Heart left ventricle (tissue), 16 donors: ENCODE results near the gene IL15RA. TPM values are rescaled to one million over a fixed set of nuclear protein-coding genes. Genes with fewer than 3 reads are reported as not detected.

Source experiments
- ATAC-seq, 4 donors: fragments of 200-7000 bp; cut with Tn5 transposase; one replicate each; pipeline ENCODE4 v1.9.1; 2020 to 2022; ENCODE audit warnings: moderate library complexity in 4 of 4, mild to moderate bottlenecking in 3 of 4, moderate number of reproducible peaks in 1 of 4
- DNase-seq, 5 donors: peaks; one replicate each; pipeline ENCODE4 v3.0.0-alpha.2; 2020
- H3K27ac ChIP-seq, 12 donors: fragments of 200-600 bp; sonication (generic) in 4 of 12; one replicate each; pipeline versions ENCODE4 v1.5.0 to v1.8.0; 2016 to 2022; ENCODE audit warnings: mild to moderate bottlenecking in 2 of 12
- H3K27me3 ChIP-seq, 9 donors: fragments of 200-600 bp; sonication (generic) in 2 of 9; one replicate each; pipeline versions ENCODE4 v1.5.1 to v1.8.0; 2016 to 2022; ENCODE audit warnings: mild to moderate bottlenecking in 3 of 9
- H3K36me3 ChIP-seq, 9 donors: fragments of 200-600 bp; sonication (generic) in 2 of 9; one replicate each; pipeline versions ENCODE4 v1.5.0 to v1.8.0; 2018 to 2022; ENCODE audit warnings: mild to moderate bottlenecking in 2 of 9
- H3K4me1 ChIP-seq, 12 donors: fragments of 200-600 bp; sonication (generic) in 4 of 12; one replicate each; pipeline versions ENCODE4 v1.5.0 to v1.8.0; 2016 to 2022; ENCODE audit warnings: mild to moderate bottlenecking in 3 of 12
- H3K4me3 ChIP-seq, 12 donors: fragments of 200-600 bp; sonication (generic) in 4 of 12; one replicate each; pipeline versions ENCODE4 v1.5.0 to v1.8.0; 2017 to 2022; ENCODE audit warnings: mild to moderate bottlenecking in 9 of 12, moderate library complexity in 4 of 12
- H3K9me3 ChIP-seq, 12 donors: fragments of 200-600 bp; sonication (generic) in 4 of 12; one replicate each; pipeline versions ENCODE4 v1.5.0 to v1.8.0; 2016 to 2022; ENCODE audit warnings: mild to moderate bottlenecking in 1 of 12
- CTCF ChIP-seq, 12 donors: fragments of 200-600 bp; sonication (generic) in 4 of 12; IDR thresholded peaks; one replicate each; pipeline versions ENCODE4 v1.5.0 to v1.8.0; 2018 to 2022; ENCODE audit warnings: antibody characterized with exemption in 12 of 12, mild to moderate bottlenecking in 5 of 12
- POLR2A ChIP-seq, 2 donors: fragments of 450-650 bp; IDR thresholded peaks; one replicate each; pipeline ENCODE4 v1.6.1; 2017; ENCODE audit warnings: antibody characterized with exemption in 2 of 2, mild to moderate bottlenecking in 2 of 2, moderate library complexity in 2 of 2
- WGBS, 4 donors: extraction: QIAGEN DNeasy Blood & Tissue Kit in 2 of 4; methylation state at CpG; one replicate each; pipeline versions ENCODE4 v1.1.5 to v1.1.7; 2013 to 2018; 5-methylcytosine and 5-hydroxymethylcytosine counted together
- intact Hi-C, 10 donors: fragments of 100-400 bp; cut with DNase I; formaldehyde crosslinking; loops; one replicate each; pipeline versions ENCODE4 v1.11.1 to v1.14.2; 2022
- polyA plus RNA-seq, 2 donors: library from polyadenylated mRNA; stranded (reverse); fragments of 200-250 nt; gene quantifications; one replicate each; pipeline ENCODE4 v1.2.3, GENCODE V29; 2013
- total RNA-seq, 9 donors: library from RNA; depleted of rRNA in 2 of 9; stranded (reverse); fragments of >200 nt in 2 of 9; fragmentation: NEBNext Ultra II Directional in 3 of 9; extraction: Animal tissue kit (Norgen Biotek cat#: 25700) in 3 of 9; gene quantifications; one replicate each; pipeline versions ENCODE4 v1.1.0 to v1.2.4, GENCODE V29; 2016 to 2023
- donor health status: ischemic (EF 13 %, LVEDD 7.1; RV severe dilation, severe dysfunction).
- donor health status: healthy with polysubstance abuse.
- donor health status: DM: no; HTN: yes; CAD: no.
- donor health status: DM: no; HTN: no; CAD: no.
- donor health status: ischemic (EF 25% LVEDD 6.9; RV normal size, moderate dysfunction).
- donor health status: ischemic (EF 25% LVEDD 5.7; RV mildly dilated, moderate dysfunction).
- donor health status: healthy.
- donor health status: DM: yes; HTN: yes; CAD: no.
- donor health status: ischemic (EF 35%, LVEDD 5.7; RV mildly dilated, moderate dysfunction).
- donor health status: nonischemic (EF 11% LVEDD 7.7; RV severe dilation, severe dysfunction).
- donor health status: DM: yes; HTN: yes; CAD: no.
- donor health status: PGD.
- donor health status: ischemic (EF 29% LVEDD 5.4; RV normal size, mild dysfunction).
- donor health status: nonischemic (EF 23%, LVEDD 6.1; RV moderate dilation, normal function).

Gene IL15RA
- total and polyA plus RNA-seq, 11 donors, result 2.2 to 41.1 (median 6.6) TPM

GRCh38 chr10:5918763-5919162, 58.6 kb downstream of the IL15RA start:
- no peak for DNase-seq
- TF ChIP-seq POLR2A (IDR thresholded peaks at IDR 0.05), result no peak
- TF ChIP-seq CTCF (IDR thresholded peaks at IDR 0.05), result no peak
- Histone ChIP-seq H3K4me3 (no peak overlapping the region), H3K27ac (no peak overlapping the region), H3K4me1 (no peaks in the 10 kb centered on the region), H3K9me3 (no peaks in the 10 kb centered on the region), H3K27me3 (no peaks in the 10 kb centered on the region), H3K36me3 (peaks cover 10 to 100% (median 99%) of the 10 kb centered on the region in 9 donors)
- 96 to 99% (median 96%) methylated on average over 4 of the region's 4 CpGs for WGBS, 4 donors
- intact Hi-C loops, result no loop called here
- no peak for ATAC-seq

- intact Hi-C loops, result no loop called here
- DNase-seq (no peak), ATAC-seq (no peak)
- TF ChIP-seq CTCF (IDR thresholded peaks at IDR 0.05) (no peak), POLR2A (IDR thresholded peaks at IDR 0.05) (no peak)
- no peaks in the 10 kb centered on the region for H3K4me1 ChIP-seq
- WGBS, 4 donors, result 96 to 99% (median 97%) methylated on average over 13 of the region's 13 CpGs
- H3K36me3 ChIP-seq, result peaks cover 10 to 100% (median 98%) of the 10 kb centered on the region in 9 donors
- H3K27ac ChIP-seq, result no peak overlapping the region
- no peak overlapping the region for H3K4me3 ChIP-seq
- no peaks in the 10 kb centered on the region for H3K9me3 ChIP-seq
- H3K27me3 ChIP-seq, result no peaks in the 10 kb centered on the region
Measured at GRCh38 chr10:5917305-5917704, 60.0 kb downstream of the IL15RA start.

- WGBS, 4 donors, result 87 to 98% (median 92%) methylated on average over 14 of the region's 14 CpGs
- Histone ChIP-seq H3K27ac (no peak overlapping the region), H3K9me3 (no peaks in the 10 kb centered on the region), H3K27me3 (no peaks in the 10 kb centered on the region), H3K4me1 (peaks cover 0 to 3% (median 0%) of the 10 kb centered on the region in 12 donors), H3K4me3 (no peak overlapping the region), H3K36me3 (peaks cover 7 to 100% (median 97%) of the 10 kb centered on the region in 9 donors)
- DNase-seq, result no peak
- TF ChIP-seq POLR2A (IDR thresholded peaks at IDR 0.05) (no peak), CTCF (IDR thresholded peaks at IDR 0.05) (no peak)
- intact Hi-C loops, result no loop called here
- no peak for ATAC-seq
Measured at GRCh38 chr10:5915451-5915850, 61.9 kb downstream of the IL15RA start.

GRCh38 chr10:5913736-5914135, 63.6 kb downstream of the IL15RA start:
- ATAC-seq, result no peak
- peaks cover 7 to 100% (median 97%) of the 10 kb centered on the region in 9 donors for H3K36me3 ChIP-seq
- WGBS, 4 donors, result 88 to 98% (median 95%) methylated on average over 4 of the region's 4 CpGs

More at GRCh38 chr10:5913736-5914135, 63.6 kb downstream of the IL15RA start:
- Histone ChIP-seq H3K27me3 (no peaks in the 10 kb centered on the region), H3K4me3 (no peak overlapping the region), H3K27ac (no peak overlapping the region), H3K4me1 (peaks cover 0 to 3% (median 0%) of the 10 kb centered on the region in 12 donors), H3K9me3 (no peaks in the 10 kb centered on the region)
- intact Hi-C loops, result no loop called here
- no peak for DNase-seq
- TF ChIP-seq CTCF (IDR thresholded peaks at IDR 0.05) (no peak), POLR2A (IDR thresholded peaks at IDR 0.05) (no peak)
